Right renal cortex interstitium (tissue), 3 donors: Measurements from ENCODE around the gene TMEM92. TPM values are rescaled to one million over a fixed set of nuclear protein-coding genes. Genes with fewer than 3 reads are reported as not detected.

ENCODE experiments used
- DNase-seq, 3 donors: peaks; one replicate each; pipeline ENCODE4 v3.0.0-alpha.2; 2013; ENCODE audit warnings: low read depth in 3 of 3, low spot score in 2 of 3
- polyA plus RNA-seq, 3 donors: library from polyadenylated mRNA; unstranded; fragments of 120-200 nt; gene quantifications; one replicate each; pipeline ENCODE4 v1.2.1, GENCODE V29; 2013; ENCODE audit not compliant: insufficient read length in 3 of 3

The TMEM92 gene
- polyA plus RNA-seq = 1 to 10 TPM; 1.6 to 2.8 (median 1.9) TPM

DNA sequence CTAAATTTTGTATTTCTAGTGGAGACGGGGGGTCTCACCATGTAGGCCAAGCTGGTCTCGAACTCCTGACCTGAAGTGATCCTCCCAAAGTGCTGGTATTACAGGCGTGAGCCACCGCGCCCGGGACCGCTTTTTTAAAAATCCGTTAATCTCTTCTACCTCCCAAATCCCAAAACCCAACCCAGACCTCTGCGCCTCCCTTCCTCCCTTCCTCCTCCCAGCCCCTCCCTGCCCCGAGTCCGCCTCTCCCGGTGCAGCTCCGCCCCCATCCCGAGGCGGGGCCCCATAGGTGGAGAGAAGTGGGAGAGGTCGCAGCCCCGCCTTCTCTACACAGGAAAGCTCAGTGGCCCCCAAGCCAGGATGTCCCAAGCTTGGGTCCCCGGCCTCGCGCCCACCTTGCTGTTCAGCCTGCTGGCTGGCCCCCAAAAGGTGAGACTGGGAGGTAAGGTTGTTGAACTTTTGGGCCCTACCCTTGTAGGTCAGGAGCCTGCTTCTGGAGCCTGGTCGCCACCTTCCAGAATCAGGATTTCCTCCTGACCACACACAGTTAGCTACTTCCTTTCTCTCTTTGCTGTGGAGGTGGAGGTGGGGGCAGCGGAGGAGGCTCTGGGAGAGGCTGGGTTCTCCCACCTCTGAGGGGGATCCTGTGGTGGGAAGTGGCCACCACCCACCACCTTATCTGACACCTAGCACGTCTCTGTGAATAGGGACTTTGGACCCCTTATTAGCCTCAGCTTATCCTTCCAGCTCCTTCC is at the start of gene TMEM92:
Gene TMEM92, plus strand, starts transcription at position 325 of the 755 bp plus-strand sequence. Its CDS starts 36 bp downstream, at position 361.
- no peak for DNase-seq

DNA sequence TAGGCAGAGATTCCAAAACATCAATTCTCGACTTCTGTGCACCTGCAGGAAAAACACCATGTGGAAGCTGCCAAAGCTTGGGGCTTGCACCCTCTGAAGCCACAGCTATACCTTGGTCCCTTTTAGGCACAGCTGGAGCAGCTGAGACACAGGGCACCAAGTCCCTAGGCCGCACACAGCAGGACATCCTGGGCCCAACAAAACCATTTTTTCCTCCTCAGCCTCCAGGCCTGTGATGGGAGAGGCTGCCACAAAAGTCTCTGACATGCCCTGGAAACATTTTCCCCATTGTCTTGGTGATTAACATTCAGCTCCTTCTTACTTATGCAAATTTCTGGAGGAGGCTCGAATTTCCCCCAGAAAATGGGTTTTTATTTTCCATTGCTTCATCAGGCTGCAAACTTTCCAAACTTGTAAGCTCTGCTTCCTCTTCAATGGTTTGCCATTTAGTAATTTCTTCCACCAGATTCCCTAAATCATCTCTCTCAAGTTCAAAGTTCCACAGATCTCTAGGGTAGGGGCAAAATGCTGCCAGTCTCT is 48.5 kb upstream of the TMEM92 start:
- no peak for DNase-seq

DNA sequence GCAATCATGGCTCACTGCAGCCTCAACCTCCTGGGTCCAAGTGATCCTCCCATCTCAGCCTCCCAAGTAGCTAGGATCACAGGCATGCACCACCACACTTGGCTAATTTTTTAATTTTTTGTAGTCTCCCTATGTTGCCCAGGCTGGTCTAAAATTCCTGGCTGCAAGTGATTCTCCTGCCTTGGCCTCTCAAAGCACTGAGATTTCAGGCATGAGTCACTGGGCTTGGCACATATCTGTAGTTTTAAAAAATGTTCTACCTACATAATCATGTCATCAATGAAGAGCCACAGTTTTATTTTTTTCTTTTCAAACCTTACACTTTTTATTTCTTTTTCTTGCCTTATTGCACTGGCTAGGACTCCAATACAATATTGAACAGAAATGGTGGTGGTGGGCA is 39.7 kb upstream of the TMEM92 start:
- no peak for DNase-seq

DNA sequence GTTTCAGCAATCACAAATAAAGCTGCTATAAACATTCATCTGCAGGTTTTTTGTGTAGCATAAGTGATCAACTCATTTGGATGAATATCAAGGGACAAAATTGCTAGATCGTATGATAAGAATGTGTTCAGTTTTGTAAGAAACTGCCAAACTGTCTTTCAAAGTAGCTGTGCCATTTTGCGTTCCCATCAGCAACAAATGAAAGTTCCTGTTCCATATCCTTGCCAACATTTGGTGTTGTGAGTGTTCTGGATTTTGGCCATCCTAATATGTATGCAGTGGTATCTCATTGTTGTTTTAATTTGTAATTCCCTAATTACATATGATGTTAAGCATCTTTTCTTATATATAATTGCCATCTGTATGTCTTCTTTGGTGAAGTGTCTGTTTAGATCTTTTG is 36.4 kb upstream of the TMEM92 start:
- no peak for DNase-seq

DNA sequence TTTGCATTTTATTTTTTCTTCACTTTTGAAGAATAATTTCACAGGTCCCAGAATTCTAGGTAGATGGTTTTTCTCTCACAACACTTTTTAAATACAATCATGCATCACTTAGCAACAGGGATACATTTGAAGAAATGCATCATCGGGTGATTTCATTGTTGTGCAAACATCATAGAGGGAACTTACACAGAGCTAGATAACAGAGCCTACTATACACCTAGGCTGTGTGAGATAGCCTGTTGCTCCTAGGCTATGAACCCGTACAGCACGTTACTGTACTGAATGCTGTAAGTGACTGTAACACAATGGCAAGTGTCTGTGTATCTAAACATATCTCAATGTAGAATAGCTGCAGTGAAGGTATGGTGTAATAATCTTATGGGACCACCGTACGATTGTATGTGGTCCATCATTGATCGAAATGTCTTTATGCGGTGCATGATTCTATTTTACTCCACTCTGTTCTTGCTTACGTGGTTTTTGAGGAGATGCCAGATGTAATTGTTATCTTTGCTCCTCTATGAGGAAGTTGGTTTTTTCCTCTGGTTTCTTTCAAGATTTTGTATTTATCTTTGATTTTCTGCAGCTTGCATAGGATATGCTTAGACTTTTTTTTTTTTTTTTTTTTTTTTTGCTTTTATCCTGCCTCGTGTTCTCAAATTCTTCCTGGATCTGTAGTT is 35.5 kb upstream of the TMEM92 start:
- DNase-seq = no peak

DNA sequence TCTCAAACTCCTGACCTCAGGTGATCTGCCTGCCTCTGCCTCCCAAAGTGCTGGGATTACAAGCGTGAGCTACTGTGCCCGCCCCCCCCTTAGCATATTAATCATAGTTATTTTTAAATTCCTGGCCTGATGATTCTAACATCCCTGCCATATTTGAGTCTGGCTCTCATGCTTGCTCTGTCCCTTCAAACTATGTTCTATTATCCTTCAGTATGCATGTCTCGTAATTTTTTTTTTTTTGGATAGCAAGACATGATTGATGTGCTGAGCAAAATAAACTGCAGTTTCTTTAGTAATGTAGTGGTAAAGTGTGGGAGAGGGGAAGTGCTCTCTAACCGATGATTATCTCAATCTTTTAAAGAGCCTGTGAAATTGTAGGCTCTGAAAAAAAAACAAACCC is 34.3 kb upstream of the TMEM92 start:
- DNase-seq = no peak

DNA sequence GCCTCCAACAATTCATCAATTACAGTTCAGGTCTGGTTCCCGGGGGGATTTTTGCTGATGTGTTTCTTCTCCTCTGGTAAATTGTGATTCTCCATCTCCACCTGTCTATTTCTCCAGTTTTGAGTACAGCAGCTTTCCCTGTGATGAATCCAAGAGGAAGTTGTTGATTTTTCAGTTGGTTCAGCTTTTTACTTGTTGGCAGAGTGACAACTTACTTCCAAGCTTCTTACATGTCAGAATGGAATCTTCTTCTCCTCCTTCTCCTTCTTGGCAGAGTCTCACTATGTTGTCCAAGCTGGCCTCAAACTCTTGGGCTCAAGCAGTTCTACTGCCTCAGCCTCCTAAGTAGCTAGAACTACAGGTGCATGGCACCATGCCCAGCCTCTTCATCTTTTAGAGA is 33.4 kb upstream of the TMEM92 start:
- DNase-seq = no peak

DNA sequence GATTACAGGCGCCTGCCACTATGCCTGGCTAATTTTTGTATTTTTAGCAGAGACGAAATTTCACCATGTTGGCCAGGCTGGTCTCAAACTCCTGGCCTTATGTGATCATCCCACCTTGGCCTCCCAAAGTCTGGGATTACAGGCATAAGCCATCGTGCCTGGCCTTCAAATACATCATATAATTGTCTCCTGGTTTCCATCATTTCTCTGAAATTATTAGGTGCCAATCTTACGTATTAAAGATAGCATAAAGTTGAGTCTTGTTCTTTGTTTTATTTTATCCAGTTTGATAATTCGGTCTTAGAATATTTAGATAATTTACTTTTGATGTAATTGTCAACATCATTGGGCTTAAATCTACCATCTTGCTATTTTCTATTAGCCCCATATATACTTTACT is 32.8 kb upstream of the TMEM92 start:
- no peak for DNase-seq

DNA sequence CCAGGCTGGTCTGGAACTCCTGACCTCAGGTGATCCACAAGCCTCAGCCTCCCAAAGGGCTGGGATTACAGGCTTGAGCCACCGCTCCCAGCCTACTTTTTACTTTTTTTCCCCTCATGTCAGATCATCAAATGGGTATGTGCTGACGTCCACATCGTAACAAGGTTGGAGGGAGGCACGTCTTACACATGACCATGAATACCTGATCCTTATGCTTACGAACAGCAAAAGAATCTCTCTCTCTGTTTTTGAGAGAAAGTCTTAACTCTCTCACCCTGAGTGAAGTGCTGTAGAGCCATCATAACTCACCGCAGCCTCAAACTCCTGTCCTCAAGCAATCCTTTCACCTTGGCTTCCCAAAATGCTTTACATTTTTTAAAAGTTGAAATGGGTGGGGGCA is 29.5 kb upstream of the TMEM92 start:
- DNase-seq = no peak

DNA sequence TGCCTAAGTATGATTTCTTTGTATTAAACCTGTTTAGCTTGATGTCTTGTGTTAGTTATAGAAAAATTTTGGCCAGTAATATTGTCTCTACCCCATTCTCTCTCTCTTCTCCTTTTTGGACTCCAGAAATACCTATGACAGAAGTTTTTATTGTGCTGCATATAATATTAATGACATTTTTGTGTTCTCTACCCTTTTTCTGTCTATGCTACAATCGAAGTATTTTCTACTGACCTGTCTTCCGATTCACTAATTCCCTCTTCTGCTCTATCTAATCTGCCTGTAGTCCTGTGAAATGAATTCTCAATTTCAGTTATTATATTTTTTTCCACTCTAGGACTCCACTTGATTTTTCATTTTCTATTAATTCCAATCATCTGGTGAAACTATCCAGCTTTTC is 26.0 kb upstream of the TMEM92 start:
- DNase-seq = no peak

DNA sequence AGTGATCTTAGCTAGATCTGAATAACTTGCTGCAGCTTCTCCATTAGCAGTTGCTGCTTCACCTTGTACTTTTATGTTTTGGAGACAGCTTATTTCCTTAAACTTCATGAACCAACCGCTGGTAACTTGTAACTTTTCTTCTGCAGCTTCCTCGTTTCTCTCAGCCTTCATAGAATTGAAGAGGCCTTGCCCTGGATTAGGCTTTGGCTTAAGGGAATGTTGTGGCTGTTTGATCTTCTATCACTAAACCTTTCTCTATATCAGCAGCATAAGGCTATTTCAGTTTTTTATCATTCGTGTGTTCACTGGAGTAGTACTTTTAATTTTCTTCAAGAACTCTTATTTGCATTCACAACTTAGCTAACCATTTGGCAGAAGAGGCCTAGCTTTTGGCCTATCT is 21.5 kb upstream of the TMEM92 start:
- DNase-seq = no peak

DNA sequence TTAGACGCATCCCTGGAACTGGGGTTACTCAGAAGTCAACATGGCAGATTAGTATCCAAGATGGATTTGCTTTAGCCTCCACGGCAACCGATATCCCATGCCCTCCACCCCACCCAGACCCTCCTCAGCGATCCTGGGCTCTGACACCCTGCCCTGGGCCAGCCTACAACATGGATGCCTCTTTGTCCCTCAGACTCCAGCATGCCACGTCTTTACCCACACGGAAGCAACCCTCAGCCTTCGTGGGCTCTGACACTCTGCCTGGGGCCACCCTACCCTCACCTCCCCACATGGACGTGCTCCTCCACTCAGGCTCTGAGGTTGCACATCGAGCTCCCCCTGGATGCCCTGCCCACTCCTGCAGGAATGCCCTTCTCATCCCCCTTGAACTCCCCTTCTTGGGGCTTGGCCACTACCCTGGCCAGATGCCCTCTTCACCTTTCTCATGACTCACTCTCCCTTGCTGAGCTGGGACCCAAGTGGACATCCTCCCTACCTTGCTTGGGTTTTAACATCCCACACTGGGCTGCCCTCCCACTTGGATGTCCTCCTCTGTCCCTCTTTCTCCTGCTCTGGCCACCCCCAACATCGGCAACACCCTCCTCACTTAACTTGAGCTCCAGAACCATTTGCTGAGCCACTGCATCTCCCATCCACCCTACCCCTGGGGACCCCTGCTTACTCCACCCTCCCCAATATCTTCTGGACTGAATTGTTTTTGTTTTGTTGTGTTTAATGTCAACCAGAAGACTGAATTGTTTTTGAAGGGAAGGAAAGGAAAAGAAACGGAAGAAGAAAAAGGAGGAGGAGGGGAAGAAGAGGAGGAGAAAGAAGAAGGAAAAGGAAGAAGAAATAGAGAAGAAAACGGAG is 18.3 kb upstream of the TMEM92 start:
- DNase-seq = no peak

DNA sequence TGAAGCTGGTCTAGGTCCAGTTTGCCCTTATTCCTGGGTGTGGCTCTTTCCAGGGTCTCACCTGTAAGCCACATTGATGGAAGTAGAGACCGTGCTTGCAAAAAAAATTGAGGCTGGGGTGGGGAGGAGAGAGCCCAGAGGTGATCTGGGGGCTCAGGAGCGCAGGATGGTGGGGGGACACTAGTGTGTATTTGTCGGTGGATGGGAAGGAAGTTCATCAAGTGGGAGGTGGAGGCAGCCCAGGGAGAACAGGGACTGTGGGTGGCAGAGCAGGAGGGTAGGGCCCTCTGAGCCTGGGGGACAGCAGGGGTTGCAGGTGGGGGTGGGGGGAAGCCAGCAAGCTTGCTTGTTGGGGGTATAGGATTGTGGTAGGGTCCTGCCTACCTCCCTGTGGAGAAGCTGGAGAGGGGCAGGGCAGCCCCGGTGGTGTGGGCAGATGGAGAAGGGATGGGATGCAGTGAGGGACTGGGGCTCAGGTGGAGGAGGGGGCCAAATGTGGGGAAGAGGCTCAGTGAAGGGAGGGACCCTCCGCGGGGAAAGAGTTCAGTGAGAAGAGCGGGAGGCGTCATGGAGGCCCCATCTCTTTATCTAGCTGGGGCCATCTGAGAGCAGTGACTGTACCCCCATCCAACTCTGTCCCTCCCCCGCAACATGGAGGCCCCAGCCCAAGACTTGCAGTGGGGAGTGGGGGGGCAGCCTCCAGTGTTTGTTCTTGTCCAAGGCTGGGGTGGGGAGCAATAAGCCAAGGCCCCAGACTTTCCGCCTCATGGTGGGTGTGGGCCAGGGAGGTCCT is 17.2 kb upstream of the TMEM92 start:
- no peak for DNase-seq

DNA sequence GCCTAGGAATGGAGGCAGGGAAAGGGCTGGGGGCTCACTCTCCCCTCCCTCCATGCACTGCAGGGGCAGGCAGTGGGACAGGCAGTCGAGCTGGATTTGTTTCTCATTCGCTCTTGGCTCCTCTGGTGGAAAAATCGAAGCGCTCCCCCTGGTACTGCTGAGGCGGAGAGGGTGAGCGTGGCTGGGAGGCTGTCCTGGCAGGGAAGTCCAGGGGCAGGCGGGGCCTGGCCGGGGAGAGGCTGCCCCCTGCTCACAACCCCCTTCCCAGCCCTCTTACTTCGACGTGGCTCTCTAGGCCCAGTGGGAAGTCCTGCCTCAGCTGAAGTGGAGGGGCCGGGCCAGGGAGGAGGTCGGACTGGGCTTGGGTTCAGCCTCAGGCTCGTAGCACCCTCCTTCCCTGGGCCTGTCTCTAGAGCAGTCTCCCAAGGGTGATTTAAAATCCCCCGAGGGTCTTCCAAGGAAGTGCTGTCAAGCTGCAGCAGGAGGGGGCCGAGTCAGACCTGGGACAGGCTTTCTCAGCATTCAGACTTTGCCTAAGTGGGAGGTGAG is 16.5 kb upstream of the TMEM92 start:
- DNase-seq = no peak

DNA sequence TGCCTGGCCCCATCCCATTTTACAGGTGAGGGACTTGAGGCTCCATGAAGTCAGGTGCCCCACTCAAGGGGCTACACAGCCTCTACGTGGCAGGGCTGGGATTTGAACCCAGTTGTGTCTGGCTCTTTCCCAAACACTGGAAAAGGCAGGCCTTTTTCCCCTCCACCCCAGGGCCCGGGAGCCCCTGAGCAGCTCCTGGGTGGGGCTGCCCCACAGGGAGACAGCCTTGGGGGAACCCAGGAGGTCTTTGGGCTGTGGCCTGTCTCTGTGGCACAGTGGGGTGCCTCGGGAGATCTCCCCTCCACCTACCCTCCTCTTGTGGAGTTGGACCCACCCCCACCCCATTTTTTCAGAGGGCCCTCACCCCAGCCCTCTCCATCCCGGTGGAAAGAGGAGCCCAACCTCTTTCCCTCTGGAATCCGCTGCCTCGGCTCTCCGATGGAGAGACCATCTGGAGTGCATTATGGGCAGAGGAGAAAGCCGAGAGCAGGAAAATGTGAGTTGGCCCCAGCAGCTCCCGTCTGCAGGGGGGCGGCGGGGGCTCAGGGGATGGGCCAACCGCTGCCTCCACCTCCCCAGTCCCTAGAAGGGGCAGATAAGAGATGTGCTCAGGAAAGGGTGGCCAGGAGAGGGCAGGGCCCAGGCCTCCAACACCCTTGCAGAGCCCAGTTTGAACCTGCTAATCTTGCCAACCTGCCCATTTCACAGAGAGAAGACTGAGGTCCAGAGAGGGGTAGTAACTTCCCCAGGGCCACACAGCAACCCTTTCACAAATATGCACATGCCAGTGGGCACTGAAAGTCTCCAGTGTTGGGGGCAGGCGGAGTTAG is 15.4 kb upstream of the TMEM92 start:
- DNase-seq = no peak

DNA sequence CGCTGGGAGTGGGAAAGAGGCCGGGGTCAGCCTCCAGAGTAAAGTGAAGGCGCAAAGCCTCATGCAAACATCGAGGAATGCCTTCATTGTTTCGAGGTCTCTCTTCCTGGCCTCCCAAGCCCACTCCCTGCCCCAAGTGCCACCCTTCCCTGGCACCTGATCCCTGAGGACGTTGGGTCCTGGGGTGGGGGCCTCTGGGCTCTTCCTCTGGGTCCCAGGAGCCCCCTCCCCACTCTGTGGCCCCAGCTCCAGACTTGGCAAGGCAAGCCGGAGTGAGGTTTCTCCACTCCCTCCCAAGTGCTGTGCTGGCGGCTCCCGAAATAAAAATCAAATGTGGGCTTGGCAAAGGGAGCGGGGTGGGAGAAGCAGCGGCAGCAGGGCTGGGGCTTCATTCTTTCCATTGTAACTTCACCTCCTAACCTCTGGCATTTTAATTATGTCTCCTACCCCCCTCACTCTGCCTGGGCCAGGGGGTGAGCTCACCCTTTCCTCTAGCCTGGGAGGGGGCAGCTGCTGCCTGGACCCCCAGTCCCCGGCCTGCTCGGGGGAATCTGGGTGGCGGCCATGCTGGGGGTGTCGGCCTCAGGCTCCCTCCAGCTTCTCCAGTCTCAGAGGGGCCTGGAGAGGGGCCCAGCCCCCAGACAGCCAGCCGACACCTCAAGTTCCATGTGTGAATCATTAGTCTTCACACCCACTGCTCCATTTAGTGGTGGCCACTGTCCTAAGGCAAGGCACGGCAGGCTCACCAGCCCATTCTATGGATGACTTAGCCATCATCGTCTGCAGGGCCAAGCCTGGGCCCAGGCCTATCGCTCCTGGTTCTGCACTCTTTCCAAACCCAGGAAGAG is 14.6 kb upstream of the TMEM92 start:
- DNase-seq = no peak

DNA sequence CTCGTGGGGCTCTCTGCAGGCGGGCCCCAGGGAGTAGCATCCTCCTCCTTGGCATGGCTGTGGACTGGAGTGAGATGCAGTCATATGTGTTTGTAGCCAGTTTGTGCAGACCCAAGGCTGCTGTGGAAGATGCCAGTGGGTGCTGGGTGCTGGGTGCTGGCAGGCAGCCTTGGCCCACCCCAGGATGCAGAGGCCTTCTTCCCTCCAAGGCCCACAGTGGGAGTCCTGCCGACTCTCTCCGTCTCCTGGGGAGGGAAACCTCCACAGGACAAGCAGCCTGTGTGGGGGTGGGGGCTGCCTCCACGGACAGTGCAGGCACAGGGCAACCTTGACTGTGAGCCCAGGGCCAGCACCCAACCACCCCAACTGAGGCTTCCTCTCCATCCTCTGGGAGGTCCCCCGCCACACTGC is 13.8 kb upstream of the TMEM92 start:
- no peak for DNase-seq
